LNCaP clone FGC (cell line): Measurements from ENCODE around the gene WDR7.

Experiments
- DNase-seq: peaks from one replicate; pipeline ENCODE4 v3.0.0-alpha.2; 2011; ENCODE audit warnings: low read depth
- H3K4me3 ChIP-seq: 2 replicates; pipeline ENCODE4 v1.5.1; 2011; ENCODE audit warnings: mild to moderate bottlenecking, low read depth, low read length, control low read depth
- TF ChIP-seq, protein P1 (sequence below): IDR thresholded peaks from 2 replicates; pipeline ENCODE4 v1.5.1; 2012; ENCODE audit warnings: mild to moderate bottlenecking; ENCODE audit not compliant: control insufficient read depth, insufficient read depth; ENCODE audit errors: extremely low read depth

WDR7 gene

DNA sequence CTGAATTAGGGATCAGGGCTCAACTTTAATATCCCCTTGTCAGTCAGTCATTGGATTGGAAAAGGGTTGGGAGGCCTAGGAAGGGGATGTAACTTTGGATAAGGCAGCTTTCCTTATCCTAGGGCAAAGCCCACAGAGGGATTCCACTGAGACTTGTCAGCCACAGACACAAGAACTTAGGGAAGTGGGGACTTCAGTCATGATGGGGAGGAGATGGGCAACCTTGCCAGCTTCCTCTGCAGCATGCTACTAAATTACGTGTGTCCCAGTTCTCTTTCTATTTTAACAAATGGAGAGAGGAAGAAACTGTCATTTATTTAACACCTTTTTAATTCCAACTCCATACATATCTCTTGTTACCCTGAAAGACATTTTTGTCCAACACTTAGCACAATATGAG, 237.8 kb downstream of the WDR7 start:
- H3K4me3 ChIP-seq, result no peak overlapping the region
- TF ChIP-seq, protein P1, sequence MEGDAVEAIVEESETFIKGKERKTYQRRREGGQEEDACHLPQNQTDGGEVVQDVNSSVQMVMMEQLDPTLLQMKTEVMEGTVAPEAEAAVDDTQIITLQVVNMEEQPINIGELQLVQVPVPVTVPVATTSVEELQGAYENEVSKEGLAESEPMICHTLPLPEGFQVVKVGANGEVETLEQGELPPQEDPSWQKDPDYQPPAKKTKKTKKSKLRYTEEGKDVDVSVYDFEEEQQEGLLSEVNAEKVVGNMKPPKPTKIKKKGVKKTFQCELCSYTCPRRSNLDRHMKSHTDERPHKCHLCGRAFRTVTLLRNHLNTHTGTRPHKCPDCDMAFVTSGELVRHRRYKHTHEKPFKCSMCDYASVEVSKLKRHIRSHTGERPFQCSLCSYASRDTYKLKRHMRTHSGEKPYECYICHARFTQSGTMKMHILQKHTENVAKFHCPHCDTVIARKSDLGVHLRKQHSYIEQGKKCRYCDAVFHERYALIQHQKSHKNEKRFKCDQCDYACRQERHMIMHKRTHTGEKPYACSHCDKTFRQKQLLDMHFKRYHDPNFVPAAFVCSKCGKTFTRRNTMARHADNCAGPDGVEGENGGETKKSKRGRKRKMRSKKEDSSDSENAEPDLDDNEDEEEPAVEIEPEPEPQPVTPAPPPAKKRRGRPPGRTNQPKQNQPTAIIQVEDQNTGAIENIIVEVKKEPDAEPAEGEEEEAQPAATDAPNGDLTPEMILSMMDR, result no peak
- DNase-seq, result no peak

DNA sequence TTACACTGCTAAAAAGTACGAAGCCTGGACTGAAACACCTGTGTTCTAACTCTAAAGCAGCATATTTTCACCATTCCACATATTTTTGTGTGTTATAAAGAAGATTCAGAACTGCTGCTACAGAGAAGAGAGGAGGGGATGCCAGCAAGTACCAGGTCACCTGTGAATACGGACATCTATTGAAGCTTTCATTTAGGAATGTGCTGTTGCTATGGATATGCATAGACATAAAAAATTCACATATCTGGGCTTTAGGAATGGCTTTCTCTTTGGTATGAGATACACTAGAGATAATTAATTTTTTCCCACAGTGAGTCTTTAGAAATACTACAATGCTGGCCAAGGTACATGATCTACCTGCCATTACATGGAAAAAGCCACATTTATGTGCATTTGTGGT, 238.5 kb downstream of the WDR7 start:
- no peak for DNase-seq
- H3K4me3 ChIP-seq, result no peak overlapping the region
- TF ChIP-seq, protein P1, result no peak

DNA sequence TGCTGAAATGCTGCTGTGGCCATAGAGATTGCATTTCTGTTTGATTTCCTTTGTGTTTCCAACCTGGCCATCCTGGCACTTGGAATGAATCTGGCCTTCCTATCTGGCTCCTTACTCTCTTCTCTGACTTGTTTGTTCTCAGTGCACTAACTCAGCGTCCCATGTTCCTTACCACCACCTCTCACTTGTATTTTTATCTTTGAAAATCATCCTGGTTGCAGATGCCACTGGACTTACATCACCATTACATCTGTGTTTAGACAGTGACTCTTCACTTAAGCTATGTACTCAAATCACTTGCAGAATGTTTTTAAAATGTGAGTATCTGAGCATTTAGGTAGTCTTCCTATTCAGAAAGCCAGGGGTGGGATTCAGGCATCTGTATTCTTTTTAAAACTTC, 239.5 kb downstream of the WDR7 start:
- TF ChIP-seq, protein P1, result no peak
- no peak overlapping the region for H3K4me3 ChIP-seq
- peak; percentile 13 for DNase-seq

DNA sequence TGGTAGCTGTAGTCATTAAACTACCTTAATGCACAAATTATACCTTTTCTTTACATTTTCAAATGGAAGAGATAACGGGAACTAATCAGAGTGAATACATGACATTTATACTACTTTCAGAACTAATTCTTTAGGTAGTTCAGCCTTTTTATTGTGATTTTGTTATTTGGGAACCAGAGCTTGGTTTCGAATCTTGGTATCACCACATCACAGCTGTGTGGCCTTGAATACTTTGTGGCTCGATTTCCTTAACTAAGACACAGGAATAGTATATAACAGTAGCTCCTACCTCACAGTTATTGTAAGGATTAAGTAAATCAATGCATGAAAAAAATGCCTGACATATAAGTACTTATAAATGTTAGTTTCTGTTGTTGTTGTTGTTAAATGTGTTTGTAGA, 240.0 kb downstream of the WDR7 start:
- DNase-seq, result no peak
- H3K4me3 ChIP-seq, result no peak overlapping the region
- TF ChIP-seq, protein P1, result no peak

DNA sequence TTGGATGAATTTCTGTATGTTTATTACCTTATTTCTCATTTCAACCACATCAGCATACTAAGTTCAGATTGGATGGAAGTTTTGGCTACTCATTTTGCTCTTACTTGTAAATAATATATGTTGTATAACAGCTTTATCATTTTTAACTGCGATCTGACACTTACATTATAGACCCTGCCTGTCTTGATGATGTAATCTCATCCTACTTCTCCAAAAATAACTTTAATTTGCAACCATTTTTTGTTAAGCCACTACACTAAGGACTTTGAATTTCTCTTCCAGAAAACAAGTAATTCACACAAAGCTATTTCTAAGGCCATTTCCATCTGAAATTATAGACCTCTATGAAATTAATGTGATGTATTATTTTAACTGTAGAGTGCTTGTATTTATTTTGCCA, 240.7 kb downstream of the WDR7 start:
- H3K4me3 ChIP-seq, result no peak overlapping the region
- TF ChIP-seq, protein P1, result no peak
- no peak for DNase-seq

DNA sequence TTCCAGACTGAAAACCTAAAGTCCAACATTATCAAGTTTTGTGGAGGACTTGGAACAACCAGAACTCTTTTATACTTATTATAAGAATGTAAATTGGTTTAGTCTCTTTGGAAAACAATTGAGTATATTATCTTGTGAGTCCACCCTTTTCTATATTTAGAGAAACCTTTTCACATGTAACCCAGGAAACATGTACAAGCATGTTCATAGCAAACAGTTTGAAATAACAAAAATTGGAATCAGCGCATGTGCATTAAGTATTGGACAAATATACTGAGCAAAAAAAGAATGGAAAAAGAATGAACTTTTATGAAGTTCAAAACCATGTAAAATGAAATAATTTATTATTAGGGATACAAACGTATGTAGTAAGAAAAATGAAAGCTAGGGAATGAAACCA, 246.0 kb downstream of the WDR7 start:
- TF ChIP-seq, protein P1, result no peak
- H3K4me3 ChIP-seq, result no peak overlapping the region
- no peak for DNase-seq

DNA sequence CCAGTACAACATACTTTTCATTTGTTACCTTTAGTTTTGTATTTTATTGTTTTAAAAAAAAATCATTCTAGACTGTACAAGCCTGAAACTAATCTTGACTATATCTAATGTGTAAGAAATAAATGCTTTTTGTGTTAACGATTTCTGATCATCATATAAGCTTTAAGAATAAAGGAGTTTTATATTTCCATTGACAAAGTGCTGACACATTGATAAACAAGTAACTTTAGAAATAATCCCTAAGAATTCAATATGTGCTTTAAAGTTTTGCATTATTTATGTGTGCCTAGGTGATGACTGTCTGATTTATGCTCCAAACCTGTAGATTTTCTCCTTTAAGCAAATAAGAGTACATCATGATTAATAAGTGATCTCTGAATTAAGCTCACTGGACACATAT, 248.5 kb downstream of the WDR7 start:
- TF ChIP-seq, protein P1, result no peak
- H3K4me3 ChIP-seq, result no peak overlapping the region

More for the DNA sequence above, 248.5 kb downstream of the WDR7 start:
- DNase-seq, result no peak
